SHP77 treated with DMSO at 0.1 percent for 48 hours (cell line): ENCODE measurements around the gene DBX1.
"Not testable (repeated sequence)": the region's sequence is repeated elsewhere in the genome, so short reads cannot be mapped to it uniquely, and the experiment has no call there.

Source experiments
- DNase-seq: peaks from one replicate; lab custom pipeline; 2025; lab: John Stamatoyannopoulos, UW

The DBX1 gene, protein sequence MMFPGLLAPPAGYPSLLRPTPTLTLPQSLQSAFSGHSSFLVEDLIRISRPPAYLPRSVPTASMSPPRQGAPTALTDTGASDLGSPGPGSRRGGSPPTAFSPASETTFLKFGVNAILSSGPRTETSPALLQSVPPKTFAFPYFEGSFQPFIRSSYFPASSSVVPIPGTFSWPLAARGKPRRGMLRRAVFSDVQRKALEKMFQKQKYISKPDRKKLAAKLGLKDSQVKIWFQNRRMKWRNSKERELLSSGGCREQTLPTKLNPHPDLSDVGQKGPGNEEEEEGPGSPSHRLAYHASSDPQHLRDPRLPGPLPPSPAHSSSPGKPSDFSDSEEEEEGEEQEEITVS

DNA sequence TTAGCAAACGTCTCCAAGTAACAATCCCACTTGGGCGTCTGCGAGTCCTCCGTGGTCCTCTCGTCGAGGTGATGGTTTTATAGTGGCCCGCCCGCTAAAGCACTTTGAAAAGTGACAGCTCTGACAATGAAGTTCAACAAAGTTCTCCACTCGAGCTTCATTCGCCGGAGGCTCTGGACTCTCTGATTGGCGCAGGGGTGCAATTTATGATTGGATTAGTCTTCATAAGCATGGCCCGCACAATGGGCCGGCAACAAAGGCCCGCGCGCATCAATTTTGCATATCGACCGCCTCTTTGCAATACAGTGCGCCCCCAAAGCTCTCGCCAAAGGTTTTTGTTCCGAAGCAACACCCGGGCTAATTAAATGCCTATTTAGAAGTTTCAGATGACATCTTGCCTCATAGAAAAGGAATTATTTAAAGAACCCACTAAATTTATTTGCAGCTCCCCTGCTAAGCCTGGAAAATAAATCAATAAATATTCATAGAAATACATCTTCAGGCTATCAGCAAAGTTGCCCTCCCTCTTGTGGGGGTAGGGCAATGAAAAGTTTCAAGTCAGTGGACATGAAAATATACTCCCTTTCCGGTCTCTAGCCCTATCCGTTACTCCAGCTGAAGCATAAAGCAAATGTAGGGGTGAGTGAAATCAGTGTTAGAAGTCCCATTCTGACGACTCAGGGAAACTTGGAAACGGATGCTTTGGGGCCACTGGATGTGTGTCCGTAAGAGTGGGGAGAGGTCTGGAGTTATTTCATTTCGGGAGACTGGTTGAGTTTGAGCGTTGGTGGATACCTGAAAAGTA lies at the start of gene DBX1:
DBX1 (minus strand) TSS at position 51 of the 805 bp plus-strand sequence. CDS start 151 bp downstream, outside the sequence.
- DNase-seq = no peak

DNA sequence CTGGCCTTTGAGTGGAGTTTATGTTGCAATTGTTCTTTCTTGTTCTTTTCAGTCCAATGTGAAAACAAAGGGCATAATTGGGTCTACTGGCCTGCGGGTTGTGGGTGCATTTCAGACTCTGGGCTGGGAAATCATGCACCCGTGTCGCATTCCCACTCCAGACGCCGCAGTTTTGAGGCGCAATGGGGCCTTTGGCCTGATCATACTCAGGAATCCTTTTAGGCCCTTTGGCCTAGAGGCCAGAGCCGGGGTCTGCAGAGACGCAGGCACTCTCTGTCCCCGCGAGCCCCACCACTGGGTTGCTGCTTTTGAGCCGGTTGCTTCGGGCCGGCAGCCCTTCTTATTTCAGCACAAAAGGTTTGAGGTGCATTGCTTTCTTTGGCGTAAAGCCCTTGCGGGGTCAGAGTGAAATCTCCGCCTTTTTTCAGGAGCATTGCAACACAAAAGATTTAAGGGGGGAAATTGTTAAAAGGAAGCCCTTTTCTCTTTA lies 48.4 kb upstream of the DBX1 start:
- DNase-seq = no peak

GRCh38 chr11:20207781-20208621 lies 47.7 kb upstream of the DBX1 start:
- DNase-seq = no peak

DNA sequence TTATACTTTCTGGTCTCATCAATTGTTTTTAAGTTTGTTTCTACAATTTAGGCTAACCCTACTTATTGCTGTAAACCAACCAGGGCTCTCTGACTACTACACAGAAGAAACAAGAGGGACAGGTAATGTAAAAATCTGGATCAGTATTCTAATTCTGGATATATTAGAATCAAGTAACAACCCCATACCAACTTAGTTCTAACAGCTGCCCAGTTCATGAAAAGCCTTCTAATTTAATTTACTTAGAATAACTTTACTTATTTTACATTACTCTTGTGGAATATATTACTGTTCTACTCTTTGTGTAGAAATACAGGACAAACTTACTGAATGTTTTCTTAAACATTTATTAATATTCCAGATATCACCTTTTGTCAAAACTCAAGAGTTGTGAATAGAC lies 45.5 kb upstream of the DBX1 start:
- no peak for DNase-seq

DNA sequence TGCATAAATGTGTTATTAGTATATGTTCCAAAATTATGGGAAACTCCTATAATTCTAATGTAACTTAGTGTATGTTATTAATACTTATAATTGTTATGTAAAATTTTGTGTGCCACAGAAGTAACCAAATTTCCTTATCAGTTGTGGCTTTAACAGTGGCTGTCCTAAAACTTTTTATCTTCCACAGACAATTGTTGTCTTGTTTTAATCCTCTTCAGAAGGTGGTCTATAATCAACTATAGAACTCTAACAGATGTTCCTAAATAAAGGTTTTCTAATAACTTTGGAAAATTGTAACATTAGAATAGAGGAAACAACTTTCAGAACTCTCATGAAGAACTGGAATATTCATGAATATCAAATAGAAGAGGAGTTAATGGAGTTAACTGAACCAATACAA lies 44.4 kb upstream of the DBX1 start:
- DNase-seq = no peak

- DNase-seq = no peak
Observed at GRCh38 chr11:20203831-20204230, 43.6 kb upstream of the DBX1 start.

DNA sequence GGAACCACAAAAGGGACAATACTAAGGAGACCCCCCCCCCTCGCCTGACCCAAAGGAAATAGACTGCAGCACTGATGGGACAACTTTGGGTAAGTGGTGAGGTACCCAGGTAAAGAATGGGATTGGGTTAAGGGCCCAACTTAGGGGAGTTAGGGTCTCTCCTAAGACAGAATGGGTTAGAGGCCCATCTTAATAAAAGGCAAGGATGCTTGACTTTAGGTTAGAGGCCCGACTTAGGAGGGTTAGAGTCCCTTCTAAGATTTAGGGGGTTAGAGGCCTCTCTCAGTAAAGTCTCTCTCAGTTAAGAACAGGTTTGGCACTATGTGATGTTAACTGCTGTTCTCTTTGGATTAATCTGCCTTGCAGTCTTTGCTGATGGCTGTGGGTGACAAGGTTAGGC lies 41.0 kb upstream of the DBX1 start:
- DNase-seq = no peak

DNA sequence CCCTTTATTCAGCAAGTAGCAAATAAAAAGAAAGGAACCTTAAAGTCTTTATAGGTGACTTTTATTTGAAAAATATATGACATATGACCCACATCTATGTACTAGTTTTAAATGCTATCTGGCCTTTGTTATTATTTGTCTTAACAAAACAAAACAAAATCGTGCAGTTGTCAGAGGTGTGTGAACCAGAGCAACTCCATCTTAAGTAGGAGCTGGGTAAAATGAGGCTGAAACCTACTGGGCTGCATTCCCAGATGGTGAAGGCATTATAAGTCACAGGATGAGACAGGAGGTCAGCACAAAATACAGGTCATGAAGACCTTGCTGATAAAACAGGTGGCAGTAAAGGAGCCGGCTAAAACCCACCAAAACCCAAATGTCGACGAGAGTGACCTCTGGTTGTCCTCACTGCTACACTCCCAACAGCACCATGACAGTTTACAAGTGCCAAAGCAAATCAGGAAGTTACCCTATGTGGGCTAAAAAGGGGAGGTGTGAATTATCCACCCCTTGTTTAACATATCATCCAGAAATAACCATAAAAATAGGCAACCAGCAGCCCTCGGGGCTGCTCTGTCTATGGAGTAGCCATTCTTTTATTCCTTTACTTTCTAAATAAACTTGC lies 40.2 kb upstream of the DBX1 start:
- not testable (repeated sequence) for DNase-seq

- DNase-seq = no peak
Observed at GRCh38 chr11:20197881-20198280, 37.6 kb upstream of the DBX1 start.

- no peak for DNase-seq
Observed at GRCh38 chr11:20194470-20194869, 34.2 kb upstream of the DBX1 start.

- DNase-seq = no peak
Observed at GRCh38 chr11:20193307-20193706, 33.0 kb upstream of the DBX1 start.

GRCh38 chr11:20192641-20193040 lies 32.4 kb upstream of the DBX1 start:
- no peak for DNase-seq

DNA sequence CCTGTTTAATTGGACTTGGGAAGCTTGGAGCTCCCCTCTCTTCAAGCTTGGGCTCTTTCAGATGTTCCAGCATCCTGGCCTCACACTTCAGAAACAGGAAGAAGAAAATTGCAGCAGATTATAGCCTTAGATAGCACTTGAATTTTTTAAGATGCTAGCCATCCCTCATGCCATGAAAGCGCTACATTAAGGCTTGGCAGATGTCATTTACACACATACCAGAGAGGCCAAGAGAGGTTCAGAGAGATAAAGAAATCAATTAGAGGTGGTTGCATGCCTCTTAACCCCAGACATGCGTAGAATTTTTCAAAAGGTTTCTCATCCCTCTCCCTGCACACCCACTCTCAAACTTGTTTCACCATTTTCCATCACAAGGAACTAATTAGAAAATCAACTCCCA lies 31.9 kb upstream of the DBX1 start:
- DNase-seq = no peak

GRCh38 chr11:20178976-20179375 lies 18.7 kb upstream of the DBX1 start:
- no peak for DNase-seq

DNA sequence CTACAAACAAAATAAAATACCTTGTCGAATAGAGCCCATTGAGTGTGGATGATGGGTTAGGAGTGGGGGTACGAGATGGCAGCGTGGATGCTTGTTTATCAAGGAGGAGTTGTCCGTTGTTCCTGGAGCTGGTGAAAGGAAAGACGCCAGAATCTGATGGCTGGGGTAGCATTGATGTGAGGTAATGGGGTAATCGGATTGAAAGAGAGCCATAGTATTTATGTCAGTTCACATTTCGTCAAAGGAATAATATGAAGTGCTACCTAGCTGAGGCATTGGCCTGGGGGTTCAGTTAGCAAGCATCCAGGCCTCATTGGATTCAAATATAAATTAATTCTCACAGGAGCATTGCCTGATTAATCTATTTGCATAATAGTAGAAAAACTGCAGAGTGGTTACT lies 16.9 kb upstream of the DBX1 start:
- no peak for DNase-seq

DNA sequence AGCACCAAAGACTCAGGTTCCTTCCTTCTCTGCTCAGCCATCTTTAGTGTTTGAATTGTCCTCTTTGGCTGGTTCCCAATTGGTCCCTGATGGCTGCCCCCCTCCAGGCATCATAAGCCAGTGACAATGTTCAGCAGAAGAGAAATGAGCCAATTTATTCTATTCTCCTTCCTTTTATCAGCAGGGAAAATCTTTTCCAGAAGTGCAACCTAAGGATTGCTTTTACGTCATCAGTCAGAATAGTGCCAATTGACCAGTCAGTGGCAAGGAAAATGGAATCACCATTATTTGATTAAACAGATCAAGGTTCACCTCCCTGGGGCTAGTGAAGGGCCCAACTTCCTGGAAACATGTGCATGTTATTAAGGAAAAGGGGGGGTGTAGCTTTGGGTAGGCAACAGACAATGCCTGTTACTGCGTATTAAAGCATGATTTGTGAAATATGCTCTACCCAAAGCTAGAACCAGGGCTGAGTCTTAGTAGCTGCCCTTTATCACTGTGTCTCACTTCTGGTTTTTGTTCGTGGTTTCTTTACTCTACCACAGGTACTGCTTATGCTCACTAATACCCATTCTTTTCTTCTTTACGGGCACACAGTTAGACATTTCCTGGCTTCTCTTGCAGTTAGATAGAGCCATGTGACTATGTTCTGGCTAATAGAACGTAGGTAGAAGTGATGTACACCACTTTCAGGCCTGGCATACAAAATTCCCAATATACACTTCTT lies 12.6 kb upstream of the DBX1 start:
- DNase-seq = no peak

GRCh38 chr11:20163783-20164481 lies 3.7 kb upstream of the DBX1 start:
- DNase-seq = no peak

GRCh38 chr11:20162824-20163782 lies 2.8 kb upstream of the DBX1 start:
- DNase-seq = no peak
